HG02943 (cell line): ENCODE results near the gene SETBP1.

Experiments used
- ATAC-seq: cut with Tn5 transposase; IDR thresholded peaks from one replicate; pipeline ENCODE4 v1.9.1; 2021; ENCODE audit warnings: mild to moderate bottlenecking, low read depth, moderate library complexity; ENCODE audit not compliant: unreplicated experiment

The SETBP1 gene

DNA sequence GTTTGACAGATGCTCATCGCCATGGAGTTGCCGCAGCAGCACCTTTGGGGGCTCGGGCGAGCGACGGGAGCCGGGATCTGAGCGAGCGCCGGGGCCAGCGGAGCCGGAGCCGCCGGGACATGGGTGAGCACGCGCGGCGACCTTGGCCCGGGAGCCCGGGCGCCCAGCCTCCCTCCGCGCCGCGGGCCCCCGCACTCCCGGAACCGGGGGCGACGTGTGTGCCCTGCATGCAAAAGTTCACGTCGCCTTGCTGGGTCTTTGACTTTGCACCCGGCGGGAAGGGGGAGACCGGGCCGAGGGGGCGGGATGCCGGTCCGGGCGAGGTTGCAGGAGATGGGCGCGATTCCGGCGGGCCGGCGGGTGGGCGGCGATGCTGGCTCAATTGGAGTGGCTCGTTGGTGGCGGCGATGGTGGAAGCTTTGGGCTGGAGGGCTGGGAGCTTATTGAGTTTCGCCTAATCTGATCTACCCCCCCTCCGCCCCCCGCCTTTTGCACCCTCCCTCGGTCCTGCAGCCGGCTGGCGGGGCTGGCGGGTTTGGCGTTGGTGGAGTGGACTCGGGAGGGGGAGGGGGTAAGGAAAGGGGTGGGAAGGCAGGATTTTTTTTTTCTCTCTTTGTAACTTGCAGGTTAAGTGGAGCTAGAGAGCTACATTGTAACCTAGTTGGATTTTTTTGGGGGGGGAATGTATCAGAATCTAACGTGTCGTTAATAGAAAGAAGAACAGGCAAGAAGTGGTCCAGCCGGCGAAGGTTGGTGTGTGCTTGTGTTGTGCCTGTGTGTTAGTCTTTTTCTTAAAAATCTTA lies at the start of gene SETBP1:
TSS of gene SETBP1 (plus strand) at position 616 of the 803 bp plus-strand sequence. CDS start 20,459 bp downstream, outside the sequence.
- no peak for ATAC-seq

DNA sequence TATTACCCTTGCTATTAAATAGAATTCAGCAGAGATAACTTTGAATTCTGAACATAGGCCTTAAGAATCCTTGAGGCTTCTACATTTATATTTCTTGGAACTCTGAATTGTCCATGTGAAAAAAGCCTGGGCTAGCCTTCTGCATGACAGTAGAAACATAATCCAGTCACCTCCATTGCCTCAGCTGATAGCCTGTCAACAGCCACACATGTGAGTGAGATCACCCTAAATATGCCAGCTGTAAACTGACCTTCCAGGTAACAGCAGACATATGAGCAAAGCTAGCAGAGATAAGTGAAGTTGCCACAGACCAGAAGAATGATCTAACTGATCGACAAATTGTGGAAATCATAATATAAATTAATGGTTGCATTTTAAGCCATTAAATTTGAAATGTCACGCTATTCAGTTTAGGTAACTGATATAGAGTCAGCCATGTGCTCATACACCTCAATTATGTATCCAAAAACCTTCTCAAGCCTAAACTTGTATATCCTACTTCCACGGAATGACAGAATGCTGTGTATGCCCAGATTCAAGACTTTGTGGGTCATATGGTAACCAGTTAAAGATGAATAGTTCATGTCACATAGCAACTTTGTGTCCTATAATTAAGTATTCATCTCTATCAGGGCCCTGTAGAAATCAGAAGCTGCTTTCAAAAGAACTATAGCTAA lies 48.1 kb upstream of the SETBP1 start:
- ATAC-seq, result no peak

DNA sequence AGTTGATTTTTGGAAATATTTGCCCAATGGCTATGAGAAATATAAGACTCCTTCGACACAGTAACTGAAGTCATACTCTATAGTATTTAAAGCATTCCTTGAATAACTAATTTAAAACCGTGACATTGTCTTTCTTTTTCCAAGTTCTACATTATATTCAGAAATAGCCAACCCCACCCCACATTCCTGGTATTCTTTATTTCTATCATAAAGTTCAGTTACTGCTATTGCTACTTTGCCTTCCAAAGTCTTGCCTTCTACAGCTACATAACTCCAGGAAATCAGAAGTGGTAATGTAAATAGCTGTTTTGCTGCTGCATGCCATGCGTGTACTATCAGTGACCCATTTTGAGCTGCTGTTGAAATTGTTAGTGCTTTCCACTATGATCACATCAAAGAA lies 45.1 kb upstream of the SETBP1 start:
- ATAC-seq, result no peak

DNA sequence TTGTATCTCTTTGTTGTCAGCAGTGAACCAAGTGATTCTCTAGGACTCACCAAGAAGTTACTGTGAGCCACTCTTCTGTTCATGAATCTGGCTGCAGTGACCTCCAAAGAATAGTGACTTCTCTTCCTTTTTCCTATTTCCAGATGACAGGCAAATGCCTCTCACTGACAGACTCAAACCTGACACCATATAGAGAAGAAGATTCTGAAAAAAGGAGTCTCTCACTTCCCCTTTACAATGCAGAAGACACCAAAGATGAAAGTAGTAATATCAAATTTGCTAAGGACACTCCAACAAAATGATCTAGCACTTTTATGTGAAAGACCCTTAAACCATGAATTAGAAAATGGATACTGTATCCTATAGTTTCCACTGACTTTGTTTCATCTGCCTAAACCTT lies 44.4 kb upstream of the SETBP1 start:
- ATAC-seq, result no peak

DNA sequence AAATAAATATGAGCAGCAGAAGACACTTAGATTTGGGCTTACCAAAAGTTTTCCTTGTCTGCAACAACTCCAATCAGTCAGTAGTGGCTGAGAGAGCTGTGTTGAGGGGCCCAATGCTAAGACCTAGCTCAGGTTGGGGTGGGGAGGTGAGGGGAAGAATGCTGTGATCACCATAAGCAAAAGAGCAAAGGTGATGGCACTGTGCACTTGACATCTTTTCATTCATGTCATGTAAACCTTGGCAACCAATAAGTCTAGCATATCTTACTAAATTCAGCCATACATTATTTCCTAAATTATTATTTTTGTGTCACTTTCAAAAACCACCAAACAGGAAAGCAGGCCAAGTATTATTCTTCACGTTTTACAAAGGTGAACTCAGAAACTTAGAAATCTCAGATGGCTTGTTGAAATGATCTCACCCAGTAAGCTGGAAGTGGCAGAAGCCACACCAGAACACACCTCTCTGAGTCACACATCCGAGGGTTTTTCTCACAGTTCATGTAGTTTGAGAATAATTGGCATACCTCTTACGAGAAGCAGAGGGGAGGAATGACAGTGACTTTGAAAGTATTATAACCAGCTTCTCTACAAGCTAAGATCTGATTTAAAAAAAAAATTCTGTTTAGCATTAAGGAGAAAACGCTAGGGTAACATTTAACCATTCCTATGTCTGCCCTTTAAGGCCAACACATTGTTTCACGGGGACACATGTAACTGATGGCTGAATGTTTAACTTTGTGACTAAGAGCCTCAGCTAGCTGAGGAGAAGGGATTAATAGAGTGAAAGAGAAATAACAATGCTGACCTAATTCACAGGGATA lies 43.3 kb upstream of the SETBP1 start:
- no peak for ATAC-seq

DNA sequence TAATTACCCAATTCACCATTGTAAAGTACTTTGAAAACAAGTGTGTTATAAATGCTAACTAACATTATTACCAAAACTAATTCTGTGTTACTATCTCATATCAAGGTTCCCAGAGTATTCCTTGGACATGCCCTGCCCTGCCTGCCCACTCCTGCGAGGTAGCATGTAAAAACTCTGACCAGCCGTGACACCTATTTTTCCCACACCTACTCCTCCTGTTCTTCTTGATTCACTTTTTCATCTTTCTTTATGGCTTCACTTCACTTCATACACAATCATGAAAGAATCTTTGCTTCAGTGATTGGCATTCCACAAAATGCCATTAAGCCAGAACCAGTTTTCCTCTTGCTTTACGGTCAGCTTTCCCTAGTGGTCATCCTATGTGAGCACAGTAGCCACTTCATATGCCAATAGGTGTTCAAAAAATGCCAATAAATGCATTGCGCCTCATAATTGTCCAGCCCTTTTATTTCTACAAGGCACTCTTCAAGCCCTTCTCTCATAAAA lies 42.6 kb upstream of the SETBP1 start:
- no peak for ATAC-seq

DNA sequence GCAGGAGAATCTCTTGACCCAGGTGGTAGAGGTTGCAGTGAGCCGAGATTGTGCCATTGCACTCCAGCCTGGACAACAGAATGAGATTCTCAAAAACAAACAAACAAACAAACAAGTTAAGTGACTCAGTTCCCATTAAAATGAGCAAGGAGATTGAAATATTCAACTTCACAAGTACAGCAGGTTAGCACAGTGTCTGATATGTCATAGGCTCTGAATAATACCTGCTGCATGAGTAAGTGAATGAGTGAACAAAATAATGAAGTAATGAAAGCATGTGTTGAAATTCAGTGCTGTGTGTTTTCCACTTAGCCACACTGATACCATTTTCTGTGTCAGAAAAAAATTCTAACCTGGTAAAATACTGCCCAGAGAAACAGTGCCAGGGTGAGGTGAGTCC lies 41.9 kb upstream of the SETBP1 start:
- no peak for ATAC-seq

DNA sequence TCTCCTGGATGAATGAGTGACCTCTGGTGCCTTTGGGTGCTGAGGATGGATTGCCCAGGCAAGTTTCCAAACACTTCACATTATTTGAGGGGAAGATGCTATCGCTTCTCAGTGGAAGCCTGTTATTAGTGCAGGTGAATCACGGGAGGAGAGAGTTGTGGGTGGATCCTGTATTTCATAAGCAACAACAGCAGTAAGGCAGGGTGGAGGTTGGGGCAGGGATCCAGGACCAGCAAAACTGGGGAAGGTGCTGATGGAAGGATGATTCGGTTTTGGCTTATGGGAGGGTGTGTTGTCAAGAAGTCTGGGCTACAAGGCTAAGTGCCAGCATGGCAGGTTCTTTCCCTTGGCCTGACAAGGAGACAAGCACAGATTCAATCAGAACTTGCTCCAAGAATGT lies 37.7 kb upstream of the SETBP1 start:
- ATAC-seq, result no peak

DNA sequence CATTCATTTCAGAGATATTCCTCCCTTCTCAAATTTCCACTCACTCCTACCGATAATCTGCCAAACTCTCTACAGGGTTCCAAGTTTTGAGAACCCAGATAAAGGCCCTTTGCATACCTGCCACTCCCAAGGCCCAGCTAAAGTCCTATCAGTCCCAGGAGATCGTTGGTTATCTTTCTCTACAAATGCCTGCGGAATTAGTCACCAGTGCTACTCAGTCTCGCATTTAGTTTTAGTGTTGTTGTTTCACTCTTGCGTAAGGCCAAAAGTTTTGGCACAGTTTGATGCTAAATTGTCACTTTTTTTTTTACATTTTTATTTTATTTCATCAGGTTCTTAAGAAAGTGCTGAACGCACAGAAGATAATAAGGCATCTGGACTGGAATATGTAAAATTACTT lies 29.2 kb upstream of the SETBP1 start:
- ATAC-seq, result no peak

DNA sequence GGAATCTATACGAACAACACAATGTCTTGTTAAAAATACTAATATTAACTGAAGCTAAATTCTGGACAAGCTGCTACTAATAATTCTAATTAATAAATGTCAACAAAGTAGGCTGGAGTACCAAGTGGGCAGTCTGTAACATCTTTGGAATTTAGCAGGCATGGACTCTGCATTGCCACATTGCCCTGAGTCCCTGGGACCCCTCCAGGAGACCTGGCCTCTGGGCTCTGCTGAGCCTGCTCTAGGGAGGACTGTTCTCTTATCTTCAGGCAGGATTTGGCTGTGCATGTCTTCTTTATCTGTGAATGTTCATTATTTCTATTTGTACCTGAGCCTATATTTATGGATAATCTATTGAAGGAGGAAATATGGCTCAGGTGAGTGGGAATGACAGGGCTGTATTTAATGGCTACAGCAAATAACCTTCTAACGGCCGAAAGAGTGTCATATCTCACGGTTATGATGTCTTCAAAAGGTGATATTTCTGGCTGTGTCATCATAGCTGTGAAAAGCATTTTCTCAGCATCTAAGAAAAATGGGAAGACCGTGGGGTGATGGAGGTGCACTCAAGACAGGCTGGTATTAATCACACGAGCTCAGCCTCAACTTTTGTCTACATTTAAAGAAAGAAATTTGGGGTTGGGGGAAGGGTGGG lies 28.6 kb upstream of the SETBP1 start:
- no peak for ATAC-seq

DNA sequence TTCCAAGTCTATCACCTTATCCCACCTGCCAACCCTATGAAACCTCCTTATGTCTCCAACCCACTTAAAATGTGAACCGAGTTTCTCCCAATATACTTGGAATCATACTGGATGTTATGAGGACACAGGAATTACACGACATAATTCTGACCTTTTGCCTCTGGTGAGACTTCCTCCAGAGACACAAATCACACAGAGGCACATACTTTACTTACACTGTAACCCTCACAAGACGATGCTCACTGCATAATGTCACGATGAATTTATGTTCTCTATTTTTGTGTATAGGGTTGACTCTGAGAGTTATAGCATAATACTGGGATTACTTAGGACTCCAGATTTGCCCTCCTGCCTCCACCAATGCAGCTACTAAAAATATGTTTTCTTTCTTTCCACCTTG lies 28.0 kb upstream of the SETBP1 start:
- no peak for ATAC-seq

DNA sequence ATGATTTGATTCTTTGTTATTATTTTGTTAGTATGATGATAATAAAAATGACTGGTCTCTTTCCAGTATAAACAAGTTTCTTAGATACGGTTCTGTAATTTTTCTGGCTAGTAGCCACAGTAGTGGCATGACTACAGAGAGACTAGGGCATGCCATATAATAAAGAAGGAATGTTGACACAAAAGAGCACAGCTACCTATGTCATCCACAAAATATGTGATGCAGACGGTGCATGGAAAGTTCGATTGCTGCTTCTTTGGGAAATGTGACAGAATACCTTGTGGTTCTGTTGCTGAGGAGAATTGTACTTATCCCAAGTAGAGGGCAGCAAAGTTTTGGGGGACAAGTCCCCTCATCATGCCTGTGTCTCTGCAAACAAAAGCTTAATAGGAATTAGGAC lies 26.1 kb upstream of the SETBP1 start:
- no peak for ATAC-seq

DNA sequence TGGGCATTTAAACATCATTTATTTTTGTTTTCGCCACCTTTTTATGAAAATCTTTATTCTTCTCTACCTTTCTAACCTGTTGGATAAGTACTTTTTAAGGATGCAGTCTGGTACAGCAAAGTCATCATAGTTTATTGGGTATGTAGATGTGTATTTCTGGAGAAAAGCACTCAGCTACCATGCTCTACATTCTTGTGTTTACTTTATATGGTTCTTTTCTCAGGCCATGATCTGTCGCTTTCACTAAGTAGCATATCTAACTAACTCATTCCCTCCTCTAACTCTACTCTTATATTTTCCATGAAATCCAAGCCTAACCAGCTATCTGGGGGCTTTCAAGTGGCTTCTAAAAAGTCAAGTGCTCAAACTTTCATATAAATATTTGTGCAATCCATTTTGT lies 25.3 kb upstream of the SETBP1 start:
- ATAC-seq, result no peak

DNA sequence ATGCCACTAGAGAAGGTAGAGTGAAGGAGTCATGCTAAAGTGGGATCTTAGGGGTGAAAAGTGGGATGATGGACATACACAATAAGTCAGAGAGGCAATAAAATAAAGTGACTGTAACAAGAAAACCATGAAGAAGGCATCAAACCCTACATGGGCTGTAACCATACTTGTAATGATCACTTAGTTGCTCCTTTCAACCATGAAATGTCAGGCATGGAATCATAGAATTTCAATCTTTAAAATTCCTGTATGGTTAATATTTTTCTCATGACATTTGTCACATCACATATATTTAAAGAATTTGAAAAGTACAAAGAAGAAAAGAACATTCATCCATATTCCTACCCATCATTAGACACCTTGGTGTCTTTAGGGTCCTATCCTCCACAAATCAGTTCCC lies 20.9 kb upstream of the SETBP1 start:
- no peak for ATAC-seq

DNA sequence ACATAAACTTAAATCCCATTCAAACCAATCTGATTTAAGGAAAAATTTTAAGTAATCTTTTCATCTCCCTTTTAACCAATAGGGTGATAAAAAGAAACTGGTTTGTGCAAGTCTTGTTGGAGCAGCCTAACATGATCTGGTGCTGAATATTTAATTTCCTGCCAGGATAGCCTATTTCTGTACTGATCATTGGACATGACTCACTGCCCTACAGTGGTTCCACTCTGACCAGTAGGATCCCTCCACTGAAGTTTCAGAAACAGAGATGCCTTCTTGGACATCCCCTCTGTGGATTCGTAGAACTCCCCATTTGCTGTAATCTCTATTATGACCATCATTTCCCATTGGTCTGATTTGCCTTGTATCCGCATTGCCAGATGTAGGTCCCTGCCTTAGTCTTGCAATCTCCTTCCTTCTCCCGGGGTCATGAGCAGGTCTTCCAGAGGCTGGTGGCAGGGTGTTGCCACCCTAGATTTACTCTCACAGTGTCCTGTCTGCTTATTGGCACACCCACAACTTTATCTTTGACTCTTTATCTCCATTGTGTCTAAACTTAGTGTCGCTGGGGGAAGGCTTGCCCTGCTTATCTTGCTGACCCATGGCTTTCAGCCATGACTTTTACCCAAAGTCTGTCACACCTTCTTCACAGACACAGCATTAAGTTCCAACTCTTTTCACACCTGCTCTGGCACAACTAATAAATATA lies 12.3 kb upstream of the SETBP1 start:
- ATAC-seq, result no peak

DNA sequence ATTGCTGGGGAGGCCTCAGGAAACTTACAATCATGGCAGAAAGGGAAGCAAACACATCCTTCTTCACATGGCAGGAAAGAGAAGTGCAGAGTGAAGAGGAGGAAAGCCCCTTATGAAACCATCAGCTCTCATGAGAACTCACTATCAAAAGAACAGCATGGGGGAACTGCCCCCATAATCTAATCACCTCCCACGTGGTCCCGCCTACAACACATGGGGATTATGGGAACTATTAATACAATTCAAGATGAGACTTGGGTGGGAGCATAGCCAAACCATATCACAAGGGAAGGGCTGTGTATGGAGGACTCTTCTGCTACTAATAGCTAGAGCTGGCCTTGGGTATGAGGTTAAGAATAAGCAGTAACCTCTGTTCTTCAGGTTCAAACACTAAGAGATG lies 8.8 kb upstream of the SETBP1 start:
- ATAC-seq, result no peak

DNA sequence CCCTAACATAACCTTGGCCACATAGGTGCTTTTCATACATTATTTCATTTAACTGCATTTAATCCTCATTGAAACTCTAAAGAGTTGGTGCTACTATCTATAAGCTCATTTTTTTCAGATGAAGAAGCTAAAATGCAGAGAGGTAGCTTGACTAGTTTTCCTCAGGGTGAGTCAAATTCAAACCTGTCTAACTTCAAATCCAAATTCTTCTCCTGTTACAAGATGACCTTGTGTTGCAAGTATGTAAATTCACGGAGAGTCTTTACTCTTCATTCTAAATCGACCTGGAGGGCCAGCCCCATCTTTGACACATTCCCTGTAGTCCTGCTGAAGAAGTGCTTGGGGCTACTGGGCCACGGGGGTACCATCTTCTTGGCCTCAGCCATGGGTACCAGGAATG lies 8.2 kb upstream of the SETBP1 start:
- no peak for ATAC-seq

DNA sequence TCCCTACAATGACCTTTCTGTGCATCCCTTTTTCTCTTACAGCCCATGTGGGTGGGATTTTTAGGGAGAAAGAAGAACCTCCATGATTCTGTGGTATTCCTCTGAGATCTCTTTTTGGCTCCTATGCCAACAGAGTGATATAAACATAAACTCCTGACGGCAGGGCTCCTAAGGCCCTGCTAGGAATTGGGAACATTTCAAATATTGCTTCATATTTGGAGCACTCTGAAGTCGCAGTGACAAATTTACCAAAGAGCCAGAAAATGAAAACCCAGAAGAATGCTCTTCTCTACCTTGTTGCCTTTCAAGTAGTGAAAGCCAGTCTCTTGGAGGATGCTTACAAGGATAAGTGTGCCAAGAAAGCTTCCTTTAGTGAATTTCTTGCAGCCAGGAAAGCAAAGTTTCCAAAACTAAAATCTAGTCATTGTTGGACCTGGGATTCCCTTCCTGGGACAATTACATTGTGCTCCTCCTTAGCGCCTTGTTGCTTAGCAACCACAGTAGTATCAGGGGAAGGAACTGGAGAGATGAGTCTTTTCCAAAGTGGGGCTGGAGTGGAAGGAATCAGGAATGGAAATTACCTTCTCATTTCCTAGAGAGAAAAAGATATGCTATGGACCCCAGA lies 7.3 kb upstream of the SETBP1 start:
- ATAC-seq, result no peak

DNA sequence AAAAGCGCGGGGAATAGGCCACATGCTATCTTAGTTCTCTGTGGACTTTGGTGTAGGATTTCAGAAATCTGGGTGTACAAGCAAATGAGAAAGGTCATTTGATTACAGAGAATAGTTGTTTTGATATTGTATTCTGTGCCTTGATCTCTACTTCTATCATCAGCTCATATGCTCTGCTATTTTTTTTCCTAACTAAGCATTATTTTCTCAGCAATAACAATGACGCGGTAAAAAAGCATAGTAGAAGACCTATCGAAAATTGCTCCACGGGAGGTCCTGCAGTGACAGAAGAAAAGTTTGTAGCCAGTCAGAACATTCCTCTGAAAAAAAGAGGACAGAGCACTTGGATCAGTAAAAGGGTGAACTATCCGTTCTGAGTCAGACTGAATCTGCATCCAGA lies 2.8 kb upstream of the SETBP1 start:
- ATAC-seq, result no peak

DNA sequence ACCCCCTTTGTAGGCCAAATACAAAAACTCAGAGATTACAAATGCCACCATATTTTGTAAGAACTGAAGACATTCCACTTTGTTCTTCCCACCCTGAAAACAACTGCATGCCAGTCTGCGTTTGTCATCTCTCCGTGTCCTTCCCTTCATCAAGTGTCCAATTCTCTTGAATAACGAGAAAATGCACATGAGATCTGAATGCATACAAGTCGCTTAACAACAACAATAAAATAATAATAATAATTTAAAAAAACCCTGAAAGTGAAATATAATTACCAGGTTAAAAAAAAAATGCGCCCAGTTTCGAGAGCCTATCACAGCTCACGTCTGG lies 2.0 kb upstream of the SETBP1 start:
- ATAC-seq, result no peak
